Endodermal cell (in vitro differentiated cells): ENCODE results near the gene KIF1B. TPM values are rescaled to one million over a fixed set of nuclear protein-coding genes. Genes with fewer than 3 reads are reported as not detected.

Experiments used
- DNase-seq: peaks from one replicate; pipeline ENCODE4 v3.0.0-alpha.2; 2017
- H3K27ac ChIP-seq: 2 replicates; pipeline ENCODE4 v1.5.1; 2013; ENCODE audit warnings: mild to moderate bottlenecking, low read depth, low read length, moderate library complexity
- H3K27me3 ChIP-seq: 2 replicates; pipeline ENCODE4 v1.6.1; 2013; ENCODE audit warnings: mild to moderate bottlenecking, low read length, moderate library complexity; ENCODE audit not compliant: insufficient read depth, control insufficient read depth, poor library complexity, severe bottlenecking
- H3K36me3 ChIP-seq: 2 replicates; pipeline ENCODE4 v1.7.0; 2013; ENCODE audit warnings: mild to moderate bottlenecking, low read length, moderate library complexity; ENCODE audit not compliant: control insufficient read depth, insufficient read depth
- H3K4me1 ChIP-seq: one replicate; pipeline ENCODE4 v1.7.0; 2013; ENCODE audit warnings: low read length; ENCODE audit not compliant: control insufficient read depth, insufficient read depth
- H3K4me3 ChIP-seq: 2 replicates; pipeline ENCODE4 v1.5.1; 2013; ENCODE audit warnings: mild to moderate bottlenecking, low read length, moderate library complexity
- H3K9ac ChIP-seq: 2 replicates; pipeline ENCODE4 v1.6.1; 2013; ENCODE audit warnings: mild to moderate bottlenecking, low read length, moderate library complexity; ENCODE audit not compliant: poor library complexity, severe bottlenecking; ENCODE audit errors: extremely low read depth
- H3K9me3 ChIP-seq: 2 replicates; pipeline ENCODE4 v1.6.1; 2013; ENCODE audit warnings: mild to moderate bottlenecking, low read length, moderate library complexity; ENCODE audit not compliant: control insufficient read depth
- H3K27ac Mint-ChIP-seq: 2 replicates; pipeline ENCODE4 v1.8.0; 2020; ENCODE audit warnings: mixed read lengths
- H3K27me3 Mint-ChIP-seq: 2 replicates; pipeline ENCODE4 v1.8.0; 2021; ENCODE audit warnings: mild to moderate bottlenecking, mixed read lengths; ENCODE audit not compliant: insufficient read depth
- H3K36me3 Mint-ChIP-seq: 2 replicates; pipeline ENCODE4 v1.8.0; 2020; ENCODE audit warnings: low read depth, mixed read lengths
- H3K4me1 Mint-ChIP-seq: 2 replicates; pipeline ENCODE4 v1.8.0; 2020; ENCODE audit warnings: mixed read lengths
- H3K4me3 Mint-ChIP-seq: 2 replicates; pipeline ENCODE4 v1.8.0; 2020; ENCODE audit warnings: mild to moderate bottlenecking, moderate library complexity, mixed read lengths
- H3K9me3 Mint-ChIP-seq: 2 replicates; pipeline ENCODE4 v1.8.0; 2020; ENCODE audit warnings: mild to moderate bottlenecking, mixed read lengths
- CTCF ChIP-seq: fragments of 200-600 bp; sonication (generic); conservative IDR thresholded peaks from 2 replicates; pipeline ENCODE4 v1.5.0; 2021; ENCODE audit warnings: antibody characterized with exemption, mild to moderate bottlenecking
- WGBS, 2 experiments: methylation state at CpG; one replicate each; pipeline versions ENCODE4 v1.1.5 to v1.1.7; 2013; ENCODE audit warnings: missing lambda C conversion rate in 2 of 2, mixed read lengths in 1 of 2; ENCODE audit not compliant: insufficient coverage in 1 of 2, insufficient read length in 1 of 2; 5-methylcytosine and 5-hydroxymethylcytosine counted together
- total RNA-seq, 2 donors: library from RNA; stranded (reverse); fragmentation: NEBNext Ultra II Directional in 1 of 2; extraction: Animal tissue kit (Norgen Biotek cat#: 25700) in 1 of 2; gene quantifications; 2 replicates in 1 of 2; 3 replicates in 1 of 2; pipeline ENCODE4 v1.2.1, GENCODE V29; 2021

KIF1B gene
- total RNA-seq, 2 donors from 2014 or later: 71.5 to 74.2 TPM

- Mint-ChIP-seq H3K4me3 (no peak overlapping the region), H3K27me3 (no peaks in the 10 kb centered on the region), H3K27ac (no peak overlapping the region), H3K9me3 (no peaks in the 10 kb centered on the region), H3K4me1 (no peaks in the 10 kb centered on the region), H3K36me3 (peaks cover 55% of the 10 kb centered on the region)
- Histone ChIP-seq H3K9me3 (no peaks in the 10 kb centered on the region), H3K4me3 (no peak overlapping the region), H3K4me1 (no peaks in the 10 kb centered on the region), H3K27me3 (no peaks in the 10 kb centered on the region), H3K9ac (no peak overlapping the region), H3K27ac (no peak overlapping the region), H3K36me3 (peaks cover 55% of the 10 kb centered on the region)
- TF ChIP-seq CTCF: no peak
- 96 to 99% methylated on average over 10 of the region's 10 CpGs for WGBS, 2 experiments
- DNase-seq: no peak
Measured at GRCh38 chr1:10361515-10361914, 151.1 kb downstream of the KIF1B start.

- no peaks in the 10 kb centered on the region for H3K9me3 Mint-ChIP-seq
- peaks cover 66% of the 10 kb centered on the region for H3K36me3 ChIP-seq
- peaks cover 3% of the 10 kb centered on the region for H3K4me1 Mint-ChIP-seq
- H3K27ac ChIP-seq: no peak overlapping the region
- no peaks in the 10 kb centered on the region for H3K4me1 ChIP-seq
- no peaks in the 10 kb centered on the region for H3K27me3 Mint-ChIP-seq
- H3K27ac Mint-ChIP-seq: no peak overlapping the region
- no peak for TF ChIP-seq CTCF
- no peaks in the 10 kb centered on the region for H3K27me3 ChIP-seq
- 87 to 93% methylated on average over 6 of the region's 6 CpGs for WGBS, 2 experiments
- peaks cover 64% of the 10 kb centered on the region for H3K36me3 Mint-ChIP-seq
- DNase-seq: peak; percentile 28
- H3K9ac ChIP-seq: no peak overlapping the region
- no peaks in the 10 kb centered on the region for H3K9me3 ChIP-seq
- H3K4me3 ChIP-seq: no peak overlapping the region
- H3K4me3 Mint-ChIP-seq: no peak overlapping the region
Measured at GRCh38 chr1:10368194-10368593, 157.8 kb downstream of the KIF1B start.

- no peaks in the 10 kb centered on the region for H3K4me1 ChIP-seq
- Mint-ChIP-seq H3K4me3 (no peak overlapping the region), H3K4me1 (no peaks in the 10 kb centered on the region), H3K9me3 (no peaks in the 10 kb centered on the region), H3K36me3 (peaks cover 71% of the 10 kb centered on the region), H3K27me3 (no peaks in the 10 kb centered on the region), H3K27ac (no peak overlapping the region)
- H3K9ac ChIP-seq: no peak overlapping the region
- peaks cover 71% of the 10 kb centered on the region for H3K36me3 ChIP-seq
- no peaks in the 10 kb centered on the region for H3K27me3 ChIP-seq
- DNase-seq: no peak
- WGBS, 2 experiments: 94% methylated on average over 8 of the region's 8 CpGs
- no peak overlapping the region for H3K4me3 ChIP-seq
- TF ChIP-seq CTCF: no peak
- H3K9me3 ChIP-seq: no peaks in the 10 kb centered on the region
- no peak overlapping the region for H3K27ac ChIP-seq
Measured at GRCh38 chr1:10374442-10374860, 164.1 kb downstream of the KIF1B start.
